Skeletal muscle cell (primary cell): Measurements from ENCODE around the gene CYP3A5.
"Not testable (repeated sequence)": the region's sequence is repeated elsewhere in the genome, so short reads cannot be mapped to it uniquely, and the experiment has no call there.

Source experiments
- DNase-seq: peaks from one replicate; pipeline ENCODE4 v3.0.0-alpha.2; 2010; ENCODE audit warnings: low read depth
- H3K4me3 ChIP-seq: 2 replicates; pipeline ENCODE4 v1.5.1; 2011; ENCODE audit warnings: low read depth, mild to moderate bottlenecking, control low read depth, low read length, moderate library complexity

Gene CYP3A5

DNA sequence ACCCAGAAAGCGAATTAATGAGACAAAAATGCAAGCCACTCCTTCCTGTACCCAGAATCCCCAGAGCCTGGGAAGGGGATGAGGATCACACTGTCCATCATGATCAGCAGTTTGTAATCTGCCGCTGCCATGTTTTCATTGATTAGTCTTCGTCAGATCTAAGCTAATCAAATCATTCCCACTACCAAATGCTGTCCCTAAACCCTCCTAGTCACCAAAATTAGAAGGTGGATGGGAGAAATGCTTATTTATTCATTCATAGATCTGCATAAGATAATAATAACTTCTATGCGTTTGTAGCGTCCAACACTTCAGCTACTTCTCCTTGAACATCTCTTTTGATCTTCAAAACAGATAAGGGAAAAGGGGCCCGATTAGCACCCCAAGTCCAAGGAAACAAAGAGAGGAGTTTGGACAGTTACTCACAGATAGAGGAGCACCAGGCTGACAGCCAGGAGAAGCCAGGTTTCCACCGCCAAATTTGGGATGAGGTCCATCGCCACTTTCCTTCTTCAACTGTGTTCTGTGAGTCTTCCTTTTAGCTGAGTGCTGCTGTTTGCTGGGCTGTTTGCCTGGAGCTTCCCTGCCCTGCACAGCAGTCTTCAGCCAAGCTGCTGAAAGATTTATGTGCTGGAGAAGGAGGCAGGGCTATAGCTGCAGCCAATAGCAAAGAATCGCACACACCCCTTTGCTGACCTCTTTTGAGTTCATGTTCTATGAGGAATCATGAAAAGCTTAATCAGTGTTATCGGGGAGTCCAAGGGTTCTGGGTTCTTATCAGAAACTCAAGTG lies at the start of gene CYP3A5:
Gene CYP3A5 (minus strand): TSS at position 597 of the 792 bp plus-strand sequence. CDS start 100 bp downstream, at position 497.
- no peak for DNase-seq
- no peak within 1 kb of the TSS for H3K4me3 ChIP-seq

DNA sequence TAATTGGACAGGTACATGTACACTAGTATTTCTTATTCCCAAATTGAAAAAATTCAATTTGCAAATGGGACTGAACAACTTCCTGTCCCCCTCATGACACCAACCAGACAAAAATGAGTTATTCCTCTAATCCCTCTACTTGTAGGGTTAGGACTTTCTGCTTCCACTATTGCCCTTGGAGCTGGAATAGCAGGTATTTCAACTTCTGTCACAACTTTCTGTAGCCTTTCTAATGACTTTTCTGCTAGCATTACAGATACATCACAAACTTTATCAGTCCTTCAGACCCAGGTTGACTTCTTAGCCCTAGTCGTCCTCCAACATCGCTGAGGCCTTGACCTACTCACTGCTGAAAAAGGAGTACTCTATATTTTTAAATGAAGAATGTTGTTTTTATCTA lies 48.8 kb upstream of the CYP3A5 start:
- no peak overlapping the region for H3K4me3 ChIP-seq
- no peak for DNase-seq

- DNase-seq = not testable (repeated sequence)
Observed at GRCh38 chr7:99723201-99723600, 43.4 kb upstream of the CYP3A5 start.

DNA sequence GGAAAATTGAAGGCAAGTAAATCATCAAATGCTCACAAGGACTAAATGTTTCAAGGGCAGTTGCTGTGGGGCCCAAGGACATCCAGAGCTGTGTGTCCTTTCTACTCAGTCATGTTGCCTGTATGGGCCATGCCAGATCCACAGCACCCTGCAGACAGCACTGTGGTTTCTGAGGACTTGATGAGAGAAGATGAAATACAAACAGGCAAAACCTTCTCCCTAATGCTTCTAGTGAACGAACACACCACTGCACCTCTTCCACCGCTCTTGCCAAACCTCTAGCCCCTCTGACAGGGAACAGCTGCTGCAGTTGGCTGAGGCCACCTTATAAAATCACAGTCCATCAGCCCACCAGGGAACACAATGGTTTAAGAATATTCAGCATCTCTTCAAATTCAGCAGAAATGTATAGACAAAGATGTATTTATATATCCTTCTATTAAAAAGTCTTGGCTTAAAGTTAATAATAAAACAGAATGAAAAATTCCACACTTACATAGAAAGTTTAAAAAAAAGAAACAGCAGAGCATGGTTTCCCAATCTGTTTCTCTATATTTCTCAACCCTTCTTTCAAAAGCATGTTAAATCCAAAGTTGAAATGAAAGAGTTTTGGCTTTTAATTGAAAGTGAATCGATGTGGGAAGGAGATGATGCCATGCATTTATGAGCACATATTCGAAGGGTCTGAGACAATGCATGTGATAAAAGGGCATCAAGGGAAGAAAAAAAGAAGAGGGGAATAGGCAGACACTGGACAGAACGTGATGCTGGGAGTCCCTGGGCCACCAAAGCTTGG lies 41.2 kb upstream of the CYP3A5 start:
- no peak for DNase-seq
- H3K4me3 ChIP-seq = no peak overlapping the region

More at GRCh38 chr7:99723201-99723600, 43.4 kb upstream of the CYP3A5 start:
- not testable (repeated sequence) for H3K4me3 ChIP-seq

DNA sequence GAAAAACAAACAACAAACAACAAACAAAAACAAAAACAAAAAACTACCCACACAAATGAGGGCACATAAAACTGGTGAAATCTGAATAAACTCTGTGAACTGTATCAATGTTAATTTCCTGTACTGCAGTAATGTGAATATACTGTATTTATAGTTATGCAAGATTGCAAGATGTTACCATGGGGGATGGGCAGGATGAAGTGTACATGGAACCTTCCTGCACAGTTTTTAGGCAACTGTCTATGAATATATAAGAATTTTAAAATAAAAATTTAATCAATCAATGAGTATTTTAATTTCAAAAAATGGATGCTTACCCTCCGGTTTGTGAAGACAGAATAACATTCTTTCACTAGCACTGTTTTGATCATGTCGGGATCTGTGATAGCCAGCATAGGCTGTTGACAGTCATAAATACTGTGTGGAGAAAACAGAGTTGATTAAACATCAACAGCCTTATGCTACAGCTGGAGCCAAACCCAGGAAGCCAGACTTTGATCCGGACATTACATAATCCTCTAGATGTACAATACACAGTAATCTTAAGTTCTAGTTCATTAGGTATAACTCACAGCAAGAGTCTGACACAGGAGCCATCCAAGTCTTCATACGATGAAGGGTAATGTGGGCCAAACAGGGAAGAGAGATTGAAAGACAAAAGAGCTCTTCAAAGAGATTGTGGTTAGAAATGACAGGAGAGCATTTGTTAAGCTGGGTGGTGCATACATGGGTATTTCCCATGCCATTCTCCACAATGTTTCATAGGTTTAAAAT lies 40.4 kb upstream of the CYP3A5 start:
- no peak overlapping the region for H3K4me3 ChIP-seq
- DNase-seq = no peak

DNA sequence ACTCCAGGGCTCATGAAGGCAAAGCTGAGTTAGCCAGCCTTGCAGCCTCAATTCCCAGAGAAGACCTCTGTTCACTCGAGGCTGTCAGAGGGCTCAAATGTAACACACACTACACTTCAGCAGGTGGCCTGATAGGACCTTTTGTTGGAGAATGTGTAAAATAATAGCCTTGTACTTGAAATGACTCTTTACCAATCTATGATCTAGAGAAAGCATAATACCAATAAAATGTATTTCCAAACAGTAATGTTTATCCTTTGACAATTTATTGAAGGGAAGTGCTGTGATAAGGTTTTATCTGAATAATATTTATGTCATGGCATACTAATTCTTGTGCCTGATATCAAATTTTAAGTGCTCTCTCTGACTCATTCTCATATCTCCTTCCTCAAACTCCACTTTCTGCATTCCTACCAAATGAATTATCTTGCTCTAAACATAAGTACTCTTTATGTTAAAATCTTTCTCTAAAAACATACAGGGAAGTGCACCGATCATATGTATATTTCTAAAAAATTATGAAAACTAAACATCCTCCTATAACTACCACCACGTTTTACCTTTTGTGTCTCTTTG lies 34.3 kb upstream of the CYP3A5 start:
- DNase-seq = no peak
- H3K4me3 ChIP-seq = no peak overlapping the region

DNA sequence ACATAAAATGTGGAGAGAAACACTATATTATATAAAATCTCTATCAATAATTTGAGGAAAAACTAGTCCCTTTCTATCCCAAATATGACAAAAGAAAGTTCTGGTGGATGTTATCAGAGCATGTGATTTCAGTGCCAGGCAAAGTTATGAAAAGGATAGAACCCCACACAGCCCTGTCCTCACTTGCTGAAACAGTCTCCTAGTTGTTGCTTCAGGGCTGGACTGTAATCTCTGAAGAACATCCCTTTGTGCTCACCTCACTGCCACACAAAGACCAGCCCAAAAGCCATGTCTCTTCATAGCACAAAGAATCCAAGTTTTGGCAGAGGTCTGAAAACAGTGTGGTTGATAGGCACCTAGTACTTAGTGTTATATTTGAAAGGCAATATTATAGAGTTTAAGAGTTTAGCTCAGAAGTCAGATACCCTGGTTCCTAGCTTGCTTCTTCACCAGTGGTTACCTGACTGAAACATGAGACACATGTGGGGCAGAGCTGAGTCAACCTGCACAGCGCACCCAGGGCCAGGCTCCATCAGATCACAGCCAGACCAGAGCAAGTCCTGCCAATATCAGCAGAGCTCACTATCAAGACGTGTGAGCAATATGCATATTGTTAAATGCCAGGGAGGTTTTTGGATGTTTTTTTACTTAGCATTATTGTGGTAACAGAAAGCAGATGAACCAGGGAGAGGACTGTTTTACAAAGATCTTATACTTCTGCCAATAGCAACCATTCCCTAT lies 30.2 kb upstream of the CYP3A5 start:
- no peak for DNase-seq
- H3K4me3 ChIP-seq = no peak overlapping the region

- H3K4me3 ChIP-seq = no peak overlapping the region
- DNase-seq = no peak
Observed at GRCh38 chr7:99709260-99709659, 29.5 kb upstream of the CYP3A5 start.

DNA sequence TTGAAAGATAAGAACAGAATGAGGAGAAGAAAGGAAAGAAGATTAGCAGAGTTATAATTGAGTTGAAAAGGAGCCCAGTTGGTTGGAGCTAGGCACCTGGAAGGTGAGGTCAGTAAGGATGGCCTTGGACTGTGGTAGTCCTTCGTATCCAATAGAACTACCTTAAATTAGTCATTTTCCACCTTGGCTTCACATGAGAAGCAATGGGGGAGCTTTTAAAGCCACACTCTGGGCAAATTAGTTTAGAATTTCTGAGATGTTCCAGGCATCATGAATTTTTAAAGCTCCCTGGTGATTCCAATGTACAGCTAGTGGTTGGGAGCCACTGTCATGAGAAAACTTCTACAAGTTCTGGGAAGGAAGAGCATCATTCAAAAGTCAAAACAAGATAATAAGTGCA lies 27.3 kb upstream of the CYP3A5 start:
- H3K4me3 ChIP-seq = no peak overlapping the region
- peak; percentile 9 for DNase-seq

DNA sequence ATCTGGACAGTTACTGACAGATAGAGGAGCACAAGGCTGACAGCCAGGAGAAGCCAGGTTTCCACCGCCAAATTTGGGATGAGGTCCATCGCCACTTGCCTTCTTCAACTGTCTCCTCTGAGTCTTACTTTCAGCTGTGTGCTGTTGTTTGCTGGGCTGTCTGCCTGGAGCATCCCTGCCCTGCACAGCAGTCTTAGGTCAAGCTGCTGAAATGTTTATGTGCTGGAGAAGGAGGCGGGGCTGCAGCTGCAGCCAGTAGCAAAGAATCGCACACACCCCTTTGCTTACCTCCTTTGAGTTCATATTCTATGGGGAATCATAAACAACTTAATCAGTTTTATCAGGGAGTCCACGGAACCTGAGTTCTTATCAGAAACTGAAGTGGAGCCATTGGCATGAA lies 20.1 kb upstream of the CYP3A5 start:
- DNase-seq = no peak
- H3K4me3 ChIP-seq = no peak overlapping the region

- not testable (repeated sequence) for DNase-seq, H3K4me3 ChIP-seq
Observed at GRCh38 chr7:99698867-99699730, 19.3 kb upstream of the CYP3A5 start.

GRCh38 chr7:99694912-99695304 lies 15.1 kb upstream of the CYP3A5 start:
- H3K4me3 ChIP-seq = no peak overlapping the region
- no peak for DNase-seq

DNA sequence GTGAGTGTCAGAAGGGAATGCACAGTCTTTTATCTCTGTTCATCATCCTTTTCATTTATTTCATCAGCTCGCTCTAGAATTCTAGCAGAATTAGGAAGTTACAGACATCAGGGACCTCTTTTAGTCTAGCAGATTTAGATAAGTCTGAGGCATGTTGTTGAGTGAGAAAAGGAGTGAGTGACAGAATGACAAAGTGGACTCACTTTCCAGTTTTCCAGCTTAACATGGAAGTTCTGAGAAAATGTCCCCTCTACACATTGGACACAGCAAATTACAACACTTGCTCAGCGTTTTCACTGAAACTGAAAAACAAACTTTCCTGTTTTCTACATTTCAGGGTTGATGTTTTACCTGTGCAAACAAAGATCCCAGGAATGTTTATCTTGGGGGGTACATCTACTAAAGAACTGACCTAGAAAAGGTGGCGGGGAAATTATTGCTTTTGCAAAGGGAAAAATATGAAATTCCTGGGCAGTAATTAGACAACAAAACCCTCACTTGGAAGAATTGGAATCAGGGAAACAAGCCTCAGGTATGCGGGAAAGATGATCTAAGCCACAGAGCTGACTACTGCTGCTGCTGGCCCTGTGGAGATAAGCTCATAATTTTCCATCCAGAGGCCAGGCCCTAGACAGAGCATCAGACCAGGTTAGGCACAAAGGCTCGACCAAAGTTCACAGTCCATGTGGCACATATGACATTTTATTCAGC lies 14.6 kb upstream of the CYP3A5 start:
- no peak for DNase-seq
- no peak overlapping the region for H3K4me3 ChIP-seq

DNA sequence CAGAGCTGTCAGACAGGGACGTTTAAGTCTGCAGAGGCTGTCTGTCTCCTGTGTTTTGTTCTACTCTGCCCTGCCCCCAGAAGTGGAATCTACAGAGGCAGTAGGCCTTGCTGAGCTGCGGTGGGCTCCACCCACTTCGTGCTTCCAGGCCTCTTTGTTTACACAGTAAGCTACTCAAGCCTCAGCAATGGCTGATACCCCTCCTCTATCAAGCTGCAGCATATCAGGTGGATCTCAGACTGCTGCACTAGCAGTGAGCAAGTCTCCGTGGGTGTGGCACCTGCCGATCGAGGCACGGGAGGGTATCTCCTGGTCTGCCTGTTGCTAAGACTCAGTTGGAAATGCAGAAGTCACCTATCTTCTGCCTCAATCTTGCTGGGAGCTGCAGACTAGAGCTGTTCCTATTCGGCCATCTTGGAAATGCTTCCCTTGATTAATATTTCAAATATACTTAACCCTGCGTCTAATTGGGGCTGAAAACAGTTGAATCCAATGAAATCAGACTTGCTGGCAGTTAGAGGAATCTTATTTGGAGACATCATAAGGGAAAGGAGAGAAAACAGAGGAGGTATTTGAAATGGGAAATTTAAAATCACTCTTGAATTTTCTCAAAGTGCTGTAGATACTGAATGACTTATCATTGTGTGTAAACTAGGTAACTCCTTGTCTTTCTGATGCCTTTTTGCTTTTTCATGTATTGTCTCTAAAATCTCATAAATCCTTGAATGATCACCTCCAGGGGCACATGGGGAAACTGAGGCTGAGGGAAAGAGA lies 13.8 kb upstream of the CYP3A5 start:
- no peak overlapping the region for H3K4me3 ChIP-seq
- DNase-seq = no peak

DNA sequence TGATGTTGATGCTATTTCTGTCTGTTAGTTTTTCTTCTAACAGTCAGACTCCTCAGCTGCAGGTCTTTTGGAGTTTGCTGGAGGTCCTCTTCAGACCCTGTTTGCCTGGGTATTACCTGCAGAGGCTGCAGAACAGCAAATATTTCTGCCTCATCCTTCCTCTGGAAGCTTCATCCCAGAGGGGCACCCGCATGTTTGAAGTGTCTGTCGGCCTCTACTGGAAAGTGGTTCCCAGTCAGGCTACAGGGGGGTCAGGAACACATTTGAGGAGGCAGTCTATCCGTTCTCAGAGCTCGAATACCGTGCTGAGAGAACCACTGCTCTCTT lies 13.3 kb upstream of the CYP3A5 start:
- no peak overlapping the region for H3K4me3 ChIP-seq
- no peak for DNase-seq

- not testable (repeated sequence) for H3K4me3 ChIP-seq, DNase-seq
Observed at GRCh38 chr7:99692563-99692962, 12.8 kb upstream of the CYP3A5 start.

- not testable (repeated sequence) for DNase-seq, H3K4me3 ChIP-seq
Observed at GRCh38 chr7:99691658-99692057, 11.9 kb upstream of the CYP3A5 start.
